H1 (cell line): ENCODE measurements around the gene AKR1C3.

ENCODE experiments used
- ASH2L ChIP-seq: fragments of 200-600, 300-600 bp; sonication (generic); IDR thresholded peaks from one replicate; pipeline ENCODE4 v1.7.1; 2017; ENCODE audit warnings: low read length
- ATF3 ChIP-seq: IDR thresholded peaks from 2 replicates; pipeline ENCODE4 v1.6.1; 2011; ENCODE audit warnings: low read depth, mild to moderate bottlenecking, low read length; ENCODE audit not compliant: insufficient read depth
- CBX8 ChIP-seq: fragments of 300-800, 300-1000 bp; sonication (generic); IDR thresholded peaks from 2 replicates; pipeline ENCODE4 v1.7.1; 2016; ENCODE audit warnings: low read depth, low read length, borderline replicate concordance
- KDM1A ChIP-seq: fragments of 200-600, 300-600 bp; sonication (generic); IDR thresholded peaks from 2 replicates; pipeline ENCODE4 v1.7.1; 2016; ENCODE audit warnings: mild to moderate bottlenecking, low read length, borderline replicate concordance
- POLR2A ChIP-seq, 2 experiments: IDR thresholded peaks; 1 replicate in 1 of 2; 2 replicates in 1 of 2; pipeline ENCODE4 v1.6.1; 2011; ENCODE audit warnings: low read depth in 2 of 2, low read length in 2 of 2, mild to moderate bottlenecking in 2 of 2; ENCODE audit errors: control extremely low read depth in 1 of 2
- POLR2AphosphoS5 ChIP-seq: IDR thresholded peaks from 2 replicates; pipeline ENCODE4 v1.6.1; 2011; ENCODE audit warnings: low read depth, low read length
- RFX5 ChIP-seq: IDR thresholded peaks from 2 replicates; pipeline ENCODE4 v1.6.1; 2011; ENCODE audit warnings: low read depth, low read length, improper control_type of control experiment, borderline replicate concordance
- TF ChIP-seq, protein P1 (sequence below), 3 experiments: IDR thresholded peaks; 1 replicate in 2 of 3; 2 replicates in 1 of 3; pipeline versions ENCODE4 v1.5.1 to v1.6.1; 2011; ENCODE audit warnings: low read length in 3 of 3, mild to moderate bottlenecking in 3 of 3, inconsistent platforms in 2 of 3, low read depth in 1 of 3, moderate library complexity in 1 of 3; ENCODE audit not compliant: insufficient read depth in 1 of 3; ENCODE audit errors: control extremely low read depth in 1 of 3

DNA sequence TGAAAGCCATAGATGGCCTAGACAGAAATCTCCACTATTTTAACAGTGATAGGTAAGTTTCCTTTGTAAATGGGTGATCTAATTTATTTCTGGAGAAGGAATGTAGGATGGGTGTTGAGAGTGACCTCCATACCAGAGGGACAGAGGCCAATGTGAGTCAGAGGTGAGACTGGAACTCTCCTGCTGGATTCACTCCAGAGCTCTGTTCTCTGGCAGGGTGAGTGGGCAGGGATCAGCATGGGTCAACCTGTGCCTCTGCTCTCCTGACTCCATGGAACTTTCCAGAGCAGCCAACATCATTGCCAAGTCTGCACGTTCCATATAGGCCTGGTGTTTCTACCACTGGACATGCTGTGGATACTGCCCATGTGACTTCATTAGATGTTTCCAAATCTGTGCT, 11.4 kb downstream of the AKR1C3 start:
- TF ChIP-seq RFX5, result no peak
- TF ChIP-seq POLR2AphosphoS5, result no peak
- TF ChIP-seq, protein P1, sequence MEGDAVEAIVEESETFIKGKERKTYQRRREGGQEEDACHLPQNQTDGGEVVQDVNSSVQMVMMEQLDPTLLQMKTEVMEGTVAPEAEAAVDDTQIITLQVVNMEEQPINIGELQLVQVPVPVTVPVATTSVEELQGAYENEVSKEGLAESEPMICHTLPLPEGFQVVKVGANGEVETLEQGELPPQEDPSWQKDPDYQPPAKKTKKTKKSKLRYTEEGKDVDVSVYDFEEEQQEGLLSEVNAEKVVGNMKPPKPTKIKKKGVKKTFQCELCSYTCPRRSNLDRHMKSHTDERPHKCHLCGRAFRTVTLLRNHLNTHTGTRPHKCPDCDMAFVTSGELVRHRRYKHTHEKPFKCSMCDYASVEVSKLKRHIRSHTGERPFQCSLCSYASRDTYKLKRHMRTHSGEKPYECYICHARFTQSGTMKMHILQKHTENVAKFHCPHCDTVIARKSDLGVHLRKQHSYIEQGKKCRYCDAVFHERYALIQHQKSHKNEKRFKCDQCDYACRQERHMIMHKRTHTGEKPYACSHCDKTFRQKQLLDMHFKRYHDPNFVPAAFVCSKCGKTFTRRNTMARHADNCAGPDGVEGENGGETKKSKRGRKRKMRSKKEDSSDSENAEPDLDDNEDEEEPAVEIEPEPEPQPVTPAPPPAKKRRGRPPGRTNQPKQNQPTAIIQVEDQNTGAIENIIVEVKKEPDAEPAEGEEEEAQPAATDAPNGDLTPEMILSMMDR (IDR thresholded peaks at IDR 0.05; ENCODE audit: control extremely low read depth in 1 of 3, insufficient read depth in 1 of 3, low read depth in 1 of 3, low read length in 3 of 3), result no peak
- TF ChIP-seq CBX8, result no peak
- TF ChIP-seq ASH2L, result no peak
- no peak for TF ChIP-seq KDM1A
- no peak for TF ChIP-seq POLR2A (IDR thresholded peaks at IDR 0.05; ENCODE audit: control extremely low read depth in 1 of 2, low read depth in 2 of 2, low read length in 2 of 2)
- no peak for TF ChIP-seq ATF3
